GM19397 (cell line): ENCODE results near the gene CEP350.
A peak's percentile ranks its signal among the peaks of the same experiment; 100 is the strongest.

Source experiments
- ATAC-seq: cut with Tn5 transposase; IDR thresholded peaks from one replicate; pipeline ENCODE4 v1.9.1; 2021; ENCODE audit warnings: mild to moderate bottlenecking, moderate library complexity; ENCODE audit not compliant: unreplicated experiment

CEP350 gene, protein sequence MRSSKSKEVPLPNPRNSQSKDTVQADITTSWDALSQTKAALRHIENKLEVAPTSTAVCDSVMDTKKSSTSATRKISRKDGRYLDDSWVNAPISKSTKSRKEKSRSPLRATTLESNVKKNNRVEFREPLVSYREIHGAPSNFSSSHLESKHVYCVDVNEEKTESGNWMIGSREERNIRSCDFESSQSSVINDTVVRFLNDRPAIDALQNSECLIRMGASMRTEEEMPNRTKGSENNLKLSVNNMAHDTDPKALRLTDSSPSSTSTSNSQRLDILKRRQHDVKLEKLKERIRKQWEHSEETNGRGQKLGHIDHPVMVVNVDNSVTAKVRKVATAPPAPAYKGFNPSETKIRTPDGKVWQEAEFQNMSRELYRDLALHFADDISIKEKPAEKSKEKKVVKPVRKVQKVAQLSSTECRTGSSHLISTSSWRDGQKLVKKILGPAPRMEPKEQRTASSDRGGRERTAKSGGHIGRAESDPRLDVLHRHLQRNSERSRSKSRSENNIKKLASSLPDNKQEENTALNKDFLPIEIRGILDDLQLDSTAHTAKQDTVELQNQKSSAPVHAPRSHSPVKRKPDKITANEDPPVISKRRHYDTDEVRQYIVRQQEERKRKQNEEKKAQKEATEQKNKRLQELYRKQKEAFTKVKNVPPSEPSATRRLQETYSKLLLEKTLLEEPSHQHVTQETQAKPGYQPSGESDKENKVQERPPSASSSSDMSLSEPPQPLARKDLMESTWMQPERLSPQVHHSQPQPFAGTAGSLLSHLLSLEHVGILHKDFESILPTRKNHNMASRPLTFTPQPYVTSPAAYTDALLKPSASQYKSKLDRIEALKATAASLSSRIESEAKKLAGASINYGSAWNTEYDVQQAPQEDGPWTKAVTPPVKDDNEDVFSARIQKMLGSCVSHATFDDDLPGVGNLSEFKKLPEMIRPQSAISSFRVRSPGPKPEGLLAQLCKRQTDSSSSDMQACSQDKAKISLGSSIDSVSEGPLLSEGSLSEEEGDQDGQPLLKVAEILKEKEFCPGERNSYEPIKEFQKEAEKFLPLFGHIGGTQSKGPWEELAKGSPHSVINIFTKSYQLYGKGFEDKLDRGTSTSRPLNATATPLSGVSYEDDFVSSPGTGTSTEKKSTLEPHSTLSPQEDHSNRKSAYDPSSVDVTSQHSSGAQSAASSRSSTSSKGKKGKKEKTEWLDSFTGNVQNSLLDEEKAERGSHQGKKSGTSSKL (N-terminal part only)

GRCh38 chr1:179954493-179955286 lies at the start of gene CEP350:
Gene CEP350 (plus strand): TSS chr1:179954810. CDS start chr1:179986182, 31,372 bp downstream.
- ATAC-seq = peak; percentile 93

- no peak for ATAC-seq
Observed at GRCh38 chr1:179910934-179911333, 43.7 kb upstream of the CEP350 start.

DNA sequence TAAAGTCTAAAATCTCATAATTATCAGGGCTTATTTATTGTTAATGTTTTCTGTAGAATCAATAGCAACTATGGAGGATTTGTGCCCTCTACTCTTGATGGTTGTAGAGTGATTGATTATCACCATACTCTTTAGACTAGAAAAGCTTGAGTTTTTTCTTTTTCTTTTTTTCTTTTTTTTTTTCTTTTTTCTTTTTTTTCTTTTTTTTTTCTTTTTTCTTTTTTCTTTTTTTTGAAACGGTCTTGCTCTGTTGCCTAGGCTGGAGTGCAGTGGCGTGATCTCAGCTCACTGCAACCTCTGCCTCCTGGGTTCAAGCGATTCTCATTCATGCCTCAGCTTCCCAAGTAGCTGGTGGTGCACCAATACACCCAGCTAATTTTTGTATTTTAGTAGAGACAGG lies 42.8 kb upstream of the CEP350 start:
- no peak for ATAC-seq

DNA sequence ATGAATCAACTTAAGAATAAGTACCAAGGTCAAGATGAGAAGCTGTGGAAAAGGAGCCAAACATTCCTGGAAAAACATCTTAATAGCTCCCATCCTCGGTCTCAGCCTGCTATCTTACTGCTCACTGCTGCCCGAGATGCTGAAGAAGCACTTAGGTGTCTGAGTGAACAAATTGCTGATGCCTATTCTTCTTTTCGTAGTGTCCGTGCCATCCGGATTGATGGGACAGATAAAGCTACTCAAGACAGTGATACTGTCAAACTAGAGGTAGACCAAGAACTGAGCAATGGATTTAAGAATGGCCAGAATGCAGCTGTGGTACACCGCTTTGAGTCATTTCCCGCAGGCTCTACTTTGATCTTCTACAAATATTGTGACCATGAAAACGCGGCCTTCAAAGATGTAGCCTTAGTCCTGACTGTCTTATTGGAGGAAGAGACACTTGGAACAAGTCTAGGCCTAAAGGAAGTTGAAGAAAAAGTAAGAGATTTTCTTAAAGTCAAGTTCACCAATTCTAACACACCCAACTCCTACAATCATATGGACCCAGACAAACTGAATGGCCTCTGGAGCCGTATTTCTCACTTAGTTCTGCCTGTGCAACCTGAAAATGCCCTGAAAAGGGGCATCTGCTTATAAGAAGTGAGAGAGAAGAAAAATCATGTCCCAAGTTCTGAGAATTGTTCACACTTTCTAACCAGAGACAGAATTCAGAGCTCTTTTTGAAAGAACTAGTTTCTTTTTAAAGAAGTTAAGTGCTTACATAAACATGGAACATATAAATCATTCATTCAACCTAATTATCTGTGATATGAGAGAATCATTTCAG lies 36.8 kb upstream of the CEP350 start:
- ATAC-seq = no peak

- ATAC-seq = no peak
Observed at GRCh38 chr1:179921472-179921871, 33.1 kb upstream of the CEP350 start.

DNA sequence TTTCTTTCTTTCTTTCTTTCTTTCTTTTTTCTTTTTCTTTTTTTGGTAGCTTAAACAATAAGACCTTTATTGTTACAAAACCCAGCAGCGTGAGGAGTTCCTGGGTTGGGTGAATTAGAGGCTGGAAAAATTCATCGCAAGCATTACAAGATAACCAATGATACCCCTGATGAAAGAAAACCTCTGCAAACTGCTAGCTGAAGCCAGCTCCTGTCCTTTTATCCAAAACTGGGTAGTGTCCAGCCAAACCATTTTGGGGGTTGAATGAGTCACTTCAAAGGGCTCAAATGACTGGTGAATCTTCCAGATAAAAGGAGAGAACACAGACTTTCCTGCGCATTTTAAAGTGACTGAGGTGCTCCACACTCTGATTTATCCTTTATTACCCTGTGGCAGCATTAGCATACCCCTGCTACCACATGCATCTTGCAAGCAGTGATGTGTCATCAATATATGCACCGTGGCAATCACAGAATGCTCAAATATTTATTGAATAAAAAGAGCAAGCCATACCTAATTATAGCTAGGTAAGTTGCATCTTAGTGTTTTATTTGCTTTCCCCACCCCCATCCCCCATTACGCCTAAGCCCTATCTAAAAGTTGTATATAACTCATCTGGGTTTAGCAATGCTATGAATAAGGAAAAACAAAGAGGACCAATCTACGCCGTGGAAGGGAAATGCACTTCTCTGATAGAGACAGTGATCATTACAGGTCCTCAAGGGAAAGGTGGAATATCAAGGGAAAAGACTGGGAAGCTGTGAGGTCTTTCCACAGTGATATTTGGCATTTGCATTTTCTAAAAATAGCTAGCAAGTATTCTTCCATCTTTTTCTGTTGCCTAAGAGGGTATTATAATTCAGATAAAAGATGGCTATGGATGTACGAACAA lies 32.4 kb upstream of the CEP350 start:
- ATAC-seq = no peak

DNA sequence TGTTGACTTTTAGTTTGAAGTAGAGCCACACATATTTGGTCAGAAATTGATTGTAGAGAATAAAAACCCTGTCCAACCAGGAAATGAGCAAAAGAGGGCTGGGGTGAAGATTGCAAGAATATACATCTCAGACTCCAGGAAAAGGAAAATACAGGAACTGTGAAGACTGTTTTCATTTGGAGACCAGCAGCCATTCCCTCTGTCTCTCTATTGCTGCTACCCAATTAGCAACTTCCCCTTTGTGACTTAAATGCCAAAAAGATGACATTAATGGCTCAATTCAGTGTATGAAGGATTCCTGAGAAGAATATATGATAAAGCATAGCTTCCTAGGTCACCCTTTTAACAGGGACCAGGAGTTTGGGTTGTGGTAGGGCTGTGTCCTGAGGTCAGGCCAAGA lies 31.6 kb upstream of the CEP350 start:
- no peak for ATAC-seq

- no peak for ATAC-seq
Observed at GRCh38 chr1:179924268-179924667, 30.3 kb upstream of the CEP350 start.

DNA sequence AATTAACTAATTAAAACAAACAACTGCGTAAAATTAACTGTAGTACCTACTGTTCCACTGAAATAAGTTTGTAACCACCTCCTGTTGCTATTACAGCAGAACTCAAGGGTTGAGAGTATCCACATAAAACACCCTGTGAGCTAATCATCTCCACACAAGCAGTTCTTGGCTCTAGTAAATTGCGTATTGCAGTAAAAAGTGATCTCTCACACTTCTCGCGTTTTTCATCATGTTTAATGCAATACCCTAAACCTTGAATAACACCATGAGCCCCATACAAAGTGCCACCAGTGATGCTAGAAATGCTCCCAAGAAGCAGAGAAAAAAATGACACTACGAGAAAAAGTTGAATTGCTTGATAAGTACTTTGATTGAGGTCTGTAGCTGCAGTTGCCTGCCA lies 29.3 kb upstream of the CEP350 start:
- ATAC-seq = no peak

- ATAC-seq = no peak
Observed at GRCh38 chr1:179925922-179926849, 28.4 kb upstream of the CEP350 start.

DNA sequence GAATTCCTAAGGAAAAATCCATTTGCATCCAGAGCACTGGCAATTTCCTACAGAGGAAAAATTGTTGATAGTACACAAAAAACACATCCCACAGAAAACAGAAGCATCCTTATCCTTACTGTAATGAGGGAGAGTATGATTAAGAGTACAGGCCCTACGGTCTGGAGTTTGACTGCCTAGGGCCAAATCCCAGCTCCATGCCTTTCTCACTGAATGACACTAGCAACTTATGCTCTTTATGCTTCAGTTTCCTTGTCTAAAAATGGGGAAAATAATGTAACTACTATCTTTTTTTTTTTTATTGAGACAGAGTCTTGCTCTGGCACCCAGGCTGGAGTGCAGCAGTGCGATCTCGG lies 27.8 kb upstream of the CEP350 start:
- ATAC-seq = no peak

DNA sequence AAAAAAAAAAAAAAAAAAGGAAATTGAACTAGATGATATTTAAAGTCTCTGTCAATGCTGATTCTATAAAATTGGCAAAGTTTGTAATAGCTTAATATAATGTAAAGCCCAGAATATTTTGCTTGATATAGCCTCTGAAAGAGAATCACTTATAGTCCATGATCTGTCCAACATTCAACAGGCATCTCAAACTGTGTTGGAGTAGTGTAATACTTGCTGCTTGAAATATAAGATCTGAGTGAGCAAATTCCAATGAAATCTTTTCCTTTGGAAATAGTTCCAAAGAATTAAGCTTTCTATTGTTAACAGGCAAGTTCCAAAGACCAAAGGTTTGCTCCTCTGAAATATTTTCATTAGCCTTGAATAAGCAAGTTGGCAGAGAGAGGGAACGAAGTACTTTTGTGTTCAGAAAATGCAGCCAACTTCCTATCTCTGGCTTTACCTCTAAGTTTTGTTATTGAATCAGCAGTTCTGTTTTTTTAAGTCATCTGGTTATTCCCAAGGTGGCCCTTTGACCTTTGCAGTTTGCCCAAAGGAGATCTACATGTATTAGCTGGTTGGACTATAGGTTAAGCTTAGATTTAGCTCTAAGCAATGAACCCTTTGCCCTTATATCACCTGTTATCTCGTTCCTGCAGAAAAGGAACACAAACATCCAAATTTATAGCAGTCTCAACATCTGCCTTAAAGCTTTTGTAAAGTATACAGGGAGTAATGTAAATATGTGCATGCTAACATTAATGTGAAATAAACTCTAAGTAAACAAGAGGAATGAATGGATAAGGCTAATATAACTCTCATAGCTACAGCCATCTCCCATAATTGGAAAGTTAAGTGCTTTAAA lies 24.4 kb upstream of the CEP350 start:
- no peak for ATAC-seq

DNA sequence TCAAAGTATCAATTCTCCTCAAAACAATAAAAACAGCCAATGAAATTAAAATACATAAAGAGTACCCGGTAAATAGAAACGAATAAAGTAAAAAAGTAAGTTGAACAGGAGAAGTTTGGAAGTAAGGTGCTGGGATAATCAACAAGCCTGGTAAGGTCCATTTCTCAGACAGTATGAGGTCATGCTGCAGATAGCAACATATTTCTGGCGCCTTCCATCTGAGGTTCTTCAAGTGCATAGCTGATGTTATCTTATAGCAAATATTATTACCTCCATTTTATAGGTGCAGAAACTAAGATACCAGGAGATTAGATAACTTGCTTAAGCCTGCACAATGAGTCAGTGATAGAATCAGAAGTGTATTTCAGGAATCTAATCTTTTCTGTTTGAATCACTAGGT lies 23.7 kb upstream of the CEP350 start:
- ATAC-seq = no peak

- no peak for ATAC-seq
Observed at GRCh38 chr1:179933219-179933618, 21.4 kb upstream of the CEP350 start.

GRCh38 chr1:179935909-179936496 lies 18.6 kb upstream of the CEP350 start:
- no peak for ATAC-seq

GRCh38 chr1:179937668-179938254 lies 16.8 kb upstream of the CEP350 start:
- ATAC-seq = no peak
